ENCODE data around the gene PBX3.
"Not testable (repeated sequence)": the region's sequence is repeated elsewhere in the genome, so short reads cannot be mapped to it uniquely, and the experiment has no call there.

PBX3 gene

DNA sequence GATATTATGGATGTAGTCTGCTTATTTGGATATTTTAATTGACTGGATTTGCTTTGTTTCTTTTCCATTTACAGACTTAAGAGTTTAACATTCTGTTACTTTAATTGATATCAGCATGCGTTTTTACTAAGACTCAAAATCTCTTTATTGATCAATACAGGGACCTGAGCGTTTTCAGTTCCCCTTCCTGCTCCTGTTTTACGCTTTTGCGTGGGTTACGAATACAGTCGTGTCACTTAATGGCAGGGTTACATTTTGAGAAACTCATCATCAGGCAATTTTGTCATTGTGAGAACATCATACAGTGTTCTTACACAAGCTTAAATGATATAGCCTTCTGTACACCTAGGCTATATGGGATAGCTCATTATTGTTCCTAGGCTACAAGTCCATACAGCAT lies 65.2 kb downstream of the PBX3 start:
- TF ChIP-seq, protein P1, sequence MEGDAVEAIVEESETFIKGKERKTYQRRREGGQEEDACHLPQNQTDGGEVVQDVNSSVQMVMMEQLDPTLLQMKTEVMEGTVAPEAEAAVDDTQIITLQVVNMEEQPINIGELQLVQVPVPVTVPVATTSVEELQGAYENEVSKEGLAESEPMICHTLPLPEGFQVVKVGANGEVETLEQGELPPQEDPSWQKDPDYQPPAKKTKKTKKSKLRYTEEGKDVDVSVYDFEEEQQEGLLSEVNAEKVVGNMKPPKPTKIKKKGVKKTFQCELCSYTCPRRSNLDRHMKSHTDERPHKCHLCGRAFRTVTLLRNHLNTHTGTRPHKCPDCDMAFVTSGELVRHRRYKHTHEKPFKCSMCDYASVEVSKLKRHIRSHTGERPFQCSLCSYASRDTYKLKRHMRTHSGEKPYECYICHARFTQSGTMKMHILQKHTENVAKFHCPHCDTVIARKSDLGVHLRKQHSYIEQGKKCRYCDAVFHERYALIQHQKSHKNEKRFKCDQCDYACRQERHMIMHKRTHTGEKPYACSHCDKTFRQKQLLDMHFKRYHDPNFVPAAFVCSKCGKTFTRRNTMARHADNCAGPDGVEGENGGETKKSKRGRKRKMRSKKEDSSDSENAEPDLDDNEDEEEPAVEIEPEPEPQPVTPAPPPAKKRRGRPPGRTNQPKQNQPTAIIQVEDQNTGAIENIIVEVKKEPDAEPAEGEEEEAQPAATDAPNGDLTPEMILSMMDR (IDR thresholded peaks at IDR 0.05; ENCODE audit: low read depth, low read length), result no peak
- no peak overlapping the region for H3K4me3 ChIP-seq (ENCODE audit: low read depth, low read length)

DNA sequence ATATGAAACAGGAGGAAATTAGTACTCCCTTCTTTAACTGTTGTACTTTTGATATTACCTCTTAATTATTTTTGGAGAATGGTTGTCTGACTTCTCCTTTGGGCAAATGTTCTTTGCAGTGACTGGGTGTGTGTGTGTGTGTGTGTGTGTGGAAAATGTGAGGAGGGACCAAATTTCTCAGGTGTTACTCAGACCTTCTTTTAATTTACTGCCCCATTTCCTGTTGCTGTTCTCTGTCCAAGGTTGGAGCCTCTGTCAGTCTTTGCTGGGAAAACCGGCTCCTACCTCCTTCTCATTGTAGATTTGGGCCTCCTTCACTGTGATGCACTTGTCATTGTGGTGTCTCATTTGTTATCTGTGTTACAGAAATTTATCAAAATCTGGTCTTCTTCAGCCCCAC lies 68.4 kb downstream of the PBX3 start:
- TF ChIP-seq, protein P1 (IDR thresholded peaks at IDR 0.05; ENCODE audit: low read depth, low read length), result no peak
- no peak overlapping the region for H3K4me3 ChIP-seq (ENCODE audit: low read depth, low read length)

DNA sequence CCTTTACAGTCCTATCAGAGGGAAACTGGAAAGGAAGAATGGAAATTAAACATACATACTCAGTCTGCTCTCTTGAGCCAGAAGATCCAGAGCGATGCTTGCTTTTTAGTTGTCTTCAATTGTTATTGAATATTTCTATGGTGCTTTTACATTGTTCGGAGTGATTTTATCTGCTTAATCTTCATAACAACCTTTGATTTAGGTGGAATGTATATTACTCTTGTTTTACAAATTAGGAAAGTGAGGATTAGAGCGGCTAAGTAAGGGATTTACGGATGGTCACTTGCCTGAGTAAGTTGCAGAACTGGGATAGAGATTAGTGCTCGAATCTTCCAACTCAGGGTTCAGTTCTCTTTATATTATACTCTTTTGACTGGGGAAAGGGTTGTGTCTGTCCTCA lies 69.1 kb downstream of the PBX3 start:
- TF ChIP-seq, protein P1 (IDR thresholded peaks at IDR 0.05; ENCODE audit: low read depth, low read length), result no peak
- no peak overlapping the region for H3K4me3 ChIP-seq (ENCODE audit: low read depth, low read length)

DNA sequence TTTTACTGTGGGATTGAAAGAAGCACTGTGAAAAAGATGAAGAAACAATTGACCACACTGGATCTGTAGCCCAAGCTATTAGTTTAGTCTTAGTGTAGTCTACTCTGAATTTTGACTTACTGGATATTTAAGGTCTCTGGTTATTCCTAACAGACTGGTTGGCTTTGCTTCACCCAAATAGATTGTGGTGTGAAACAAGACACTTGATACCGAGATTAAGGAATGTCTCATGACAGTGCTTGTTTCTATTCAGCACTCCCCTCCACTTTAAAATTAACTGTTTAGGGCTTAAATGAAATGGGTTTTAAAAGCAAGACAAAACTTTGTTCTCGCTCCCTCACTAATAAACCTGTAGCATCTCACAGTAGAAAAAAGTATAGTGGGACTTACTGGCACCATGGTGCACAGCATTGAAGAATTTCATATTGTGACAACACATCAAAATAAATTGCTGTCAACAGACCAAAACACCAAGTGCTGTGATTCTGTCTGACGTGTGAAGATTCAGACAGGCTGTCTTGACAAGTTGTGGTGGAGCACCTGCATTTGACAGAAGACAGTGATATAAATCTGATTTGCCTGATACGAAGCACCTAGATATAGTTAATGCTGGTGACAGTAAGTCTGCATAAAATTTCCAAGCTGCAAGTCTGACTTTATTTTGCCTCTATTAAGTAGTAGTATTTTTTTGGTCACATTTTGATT lies 73.1 kb downstream of the PBX3 start:
- TF ChIP-seq, protein P1 (IDR thresholded peaks at IDR 0.05; ENCODE audit: low read depth, low read length), result no peak

DNA sequence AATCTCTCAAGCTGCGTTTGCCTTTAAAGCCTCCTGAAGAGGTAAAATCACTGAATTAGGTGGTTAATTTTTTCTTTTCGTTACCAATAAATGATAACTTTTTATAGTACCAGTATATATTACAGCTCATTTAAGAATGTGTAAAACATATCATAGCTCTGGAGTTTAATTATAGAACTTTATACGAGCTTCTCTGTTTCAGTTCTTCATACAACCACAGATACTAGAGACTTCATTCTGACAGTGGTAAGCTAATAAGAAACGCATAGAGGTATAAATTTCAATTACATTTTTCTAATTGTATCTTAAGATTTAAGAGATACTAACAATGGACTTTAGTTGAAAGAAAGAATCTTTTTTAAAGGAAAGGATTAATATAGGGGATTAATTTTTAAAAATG lies 73.9 kb downstream of the PBX3 start:
- no peak overlapping the region for H3K4me3 ChIP-seq (ENCODE audit: low read depth, low read length)
- TF ChIP-seq, protein P1 (IDR thresholded peaks at IDR 0.05; ENCODE audit: low read depth, low read length), result no peak

More for the DNA sequence above, 73.1 kb downstream of the PBX3 start:
- H3K4me3 ChIP-seq (ENCODE audit: low read depth, low read length), result no peak overlapping the region

DNA sequence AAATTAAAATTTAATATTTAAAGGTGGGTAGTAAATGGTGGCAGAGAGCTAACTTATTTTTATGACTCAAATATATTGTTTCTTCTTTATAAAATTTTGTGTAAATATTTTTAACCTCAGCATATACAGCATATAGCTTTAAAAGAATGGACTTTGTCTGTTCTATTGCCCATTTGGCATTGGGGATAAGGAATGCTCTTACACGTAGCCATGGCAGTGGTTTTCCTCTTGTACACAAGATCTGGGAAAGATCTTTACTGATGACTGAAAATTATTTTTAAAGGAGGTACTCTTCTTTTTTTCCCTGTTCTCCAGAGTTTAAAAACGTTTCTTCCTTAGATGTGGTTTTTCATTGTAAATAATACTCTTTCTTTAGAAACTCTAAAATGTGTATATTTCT lies 75.0 kb downstream of the PBX3 start:
- TF ChIP-seq, protein P1 (IDR thresholded peaks at IDR 0.05; ENCODE audit: low read depth, low read length), result no peak
- H3K4me3 ChIP-seq (ENCODE audit: low read depth, low read length), result no peak overlapping the region

DNA sequence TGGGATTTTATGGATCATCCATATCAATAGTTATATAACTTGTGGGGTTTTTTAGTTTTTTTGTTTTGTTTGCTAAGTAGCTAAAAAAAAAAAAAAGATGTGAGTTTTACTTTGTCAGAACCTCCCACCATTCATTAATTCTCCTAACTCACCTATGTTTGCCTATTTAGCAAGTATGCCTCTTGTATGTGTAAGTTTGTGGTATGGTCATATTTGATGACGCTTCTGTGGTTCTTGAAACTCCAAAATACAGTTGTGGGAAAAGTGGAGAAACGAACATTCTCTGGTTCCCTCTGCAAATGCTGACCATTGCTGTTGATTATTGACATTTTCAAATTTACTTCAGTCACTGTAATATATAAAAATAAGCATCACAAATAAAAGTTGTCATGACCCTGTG lies 75.7 kb downstream of the PBX3 start:
- TF ChIP-seq, protein P1 (IDR thresholded peaks at IDR 0.05; ENCODE audit: low read depth, low read length), result no peak
- no peak overlapping the region for H3K4me3 ChIP-seq (ENCODE audit: low read depth, low read length)

DNA sequence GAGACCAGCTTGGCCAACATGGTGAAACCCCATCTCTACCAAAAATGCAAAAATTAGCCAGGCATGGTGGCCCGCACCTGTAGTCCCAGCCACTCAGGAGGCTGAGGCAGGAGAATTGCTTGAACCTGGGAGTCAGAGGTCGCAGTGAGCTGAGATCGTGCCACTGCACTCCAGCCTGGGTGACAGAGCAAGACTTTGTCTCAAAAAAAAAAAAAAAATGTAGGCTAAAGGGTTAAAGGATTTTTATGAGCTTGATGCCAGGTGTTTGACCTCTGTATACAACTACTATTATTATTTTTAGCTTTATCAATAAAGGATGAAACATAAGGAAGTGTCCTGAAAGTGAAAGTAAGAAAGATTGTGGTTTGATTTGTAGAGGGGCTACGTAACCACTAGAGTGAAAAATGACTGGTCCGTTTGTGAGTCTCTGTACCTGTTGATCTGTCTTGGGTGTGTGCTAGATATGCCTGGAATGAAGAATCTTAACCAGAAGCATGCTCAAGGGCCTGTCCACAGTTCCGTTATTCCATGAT lies 76.8 kb downstream of the PBX3 start:
- not testable (repeated sequence) for H3K4me3 ChIP-seq (ENCODE audit: low read depth, low read length)

Measured in WI38 (cell line).